ENCODE measurements around the gene EMP2. TPM values are rescaled to one million over a fixed set of nuclear protein-coding genes. Genes with fewer than 3 reads are reported as not detected.

Gene EMP2
- total RNA-seq, 4 donors from 2014 or later = 34.7 to 53.5 (median 39.6) TPM

DNA sequence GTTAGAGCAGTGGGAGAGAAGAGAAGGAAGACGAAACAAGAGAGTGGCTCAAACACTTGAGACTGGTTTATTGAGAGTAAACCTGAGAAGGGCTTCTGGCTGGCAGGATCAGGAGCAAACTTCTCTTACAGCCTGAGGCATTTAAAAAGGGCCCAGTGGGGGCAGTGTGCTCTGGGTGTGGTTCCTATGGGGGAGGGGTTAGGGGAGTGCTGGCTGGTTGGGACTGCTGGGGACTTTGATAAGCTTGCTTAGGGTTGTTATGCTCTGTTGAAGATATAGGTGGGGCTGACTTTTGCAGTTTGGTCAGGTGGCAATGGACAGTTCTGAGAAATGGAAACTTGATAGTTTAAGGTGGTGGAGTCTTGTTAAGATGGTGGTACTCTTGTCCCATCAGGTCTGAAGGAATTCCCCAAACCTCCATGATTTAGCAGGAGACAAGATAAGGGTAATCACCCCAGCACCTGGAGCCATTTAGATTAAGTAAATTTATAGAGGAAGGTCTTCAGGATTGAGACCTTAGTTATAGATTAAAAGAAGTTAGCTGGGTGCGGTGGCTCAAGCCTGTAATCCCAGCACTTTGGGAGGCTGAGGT lies 79.3 kb downstream of the EMP2 start:
- TF ChIP-seq, protein P1, sequence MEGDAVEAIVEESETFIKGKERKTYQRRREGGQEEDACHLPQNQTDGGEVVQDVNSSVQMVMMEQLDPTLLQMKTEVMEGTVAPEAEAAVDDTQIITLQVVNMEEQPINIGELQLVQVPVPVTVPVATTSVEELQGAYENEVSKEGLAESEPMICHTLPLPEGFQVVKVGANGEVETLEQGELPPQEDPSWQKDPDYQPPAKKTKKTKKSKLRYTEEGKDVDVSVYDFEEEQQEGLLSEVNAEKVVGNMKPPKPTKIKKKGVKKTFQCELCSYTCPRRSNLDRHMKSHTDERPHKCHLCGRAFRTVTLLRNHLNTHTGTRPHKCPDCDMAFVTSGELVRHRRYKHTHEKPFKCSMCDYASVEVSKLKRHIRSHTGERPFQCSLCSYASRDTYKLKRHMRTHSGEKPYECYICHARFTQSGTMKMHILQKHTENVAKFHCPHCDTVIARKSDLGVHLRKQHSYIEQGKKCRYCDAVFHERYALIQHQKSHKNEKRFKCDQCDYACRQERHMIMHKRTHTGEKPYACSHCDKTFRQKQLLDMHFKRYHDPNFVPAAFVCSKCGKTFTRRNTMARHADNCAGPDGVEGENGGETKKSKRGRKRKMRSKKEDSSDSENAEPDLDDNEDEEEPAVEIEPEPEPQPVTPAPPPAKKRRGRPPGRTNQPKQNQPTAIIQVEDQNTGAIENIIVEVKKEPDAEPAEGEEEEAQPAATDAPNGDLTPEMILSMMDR (IDR thresholded peaks at IDR 0.05; ENCODE audit: low read depth) = no peak

DNA sequence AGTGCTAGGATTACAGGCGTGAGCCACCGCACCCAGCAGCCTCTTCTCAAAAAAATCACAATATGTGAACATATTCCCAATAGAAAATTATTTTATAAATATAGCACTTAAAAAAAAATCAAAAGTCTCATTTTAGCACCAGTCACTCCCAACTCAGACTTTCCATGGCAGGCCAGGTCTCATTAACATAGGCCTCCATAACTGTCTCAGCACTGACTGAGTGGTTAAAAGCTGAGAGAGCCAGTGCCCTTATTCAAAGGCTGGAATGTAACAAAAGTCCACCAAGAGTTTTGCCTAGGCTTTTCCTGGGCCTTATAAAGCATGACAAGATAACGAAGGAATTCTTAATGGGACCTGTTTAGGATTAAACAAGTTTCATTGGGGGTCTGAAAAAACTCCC lies 79.8 kb downstream of the EMP2 start:
- TF ChIP-seq, protein P1 (IDR thresholded peaks at IDR 0.05; ENCODE audit: low read depth) = no peak

DNA sequence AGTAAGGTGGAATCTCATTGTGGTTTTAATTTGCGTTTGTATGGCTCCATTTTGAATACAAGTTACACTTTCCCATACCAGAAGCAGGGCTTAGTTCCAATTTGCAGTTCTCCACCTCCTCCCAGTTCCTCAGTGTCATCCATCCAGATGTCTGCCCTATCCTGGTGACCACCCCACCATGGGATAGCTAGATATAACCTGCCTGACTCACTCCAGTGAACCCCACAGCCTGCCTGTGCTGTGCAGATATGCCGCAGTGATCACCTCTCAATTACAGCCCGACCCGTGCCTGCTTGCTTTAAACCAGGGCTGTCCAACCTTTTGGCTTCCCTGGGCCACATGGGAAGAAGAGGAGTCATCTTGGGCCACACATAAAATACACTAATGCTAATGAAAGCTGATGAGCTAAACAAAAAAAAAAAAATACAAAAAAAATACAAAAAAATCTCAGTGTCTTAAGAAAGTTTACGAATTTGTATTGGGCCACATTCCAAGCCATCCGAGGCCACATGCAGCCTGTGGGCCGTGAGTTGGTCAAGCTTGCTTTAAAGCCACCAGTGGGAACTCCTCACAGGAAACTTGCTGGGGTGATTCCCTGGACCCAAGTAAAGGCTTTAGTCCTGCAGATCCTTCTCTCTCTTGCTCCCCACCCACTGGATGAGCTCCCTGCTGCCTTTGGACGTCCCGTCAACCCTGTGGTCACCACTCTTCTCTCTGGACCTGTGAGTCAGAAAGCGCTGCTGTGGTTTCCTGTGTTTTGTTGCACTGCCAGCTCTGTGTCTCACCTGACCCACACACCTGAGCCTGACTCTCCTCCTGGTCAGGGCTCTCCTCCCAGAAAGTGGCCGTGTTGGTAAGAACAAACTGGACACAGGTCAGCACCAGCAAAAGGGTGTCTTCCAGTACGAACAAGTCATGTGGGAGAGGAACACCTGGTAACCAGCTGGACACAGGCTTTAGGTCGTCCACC lies 83.0 kb downstream of the EMP2 start:
- TF ChIP-seq, protein P1 (IDR thresholded peaks at IDR 0.05; ENCODE audit: low read depth) = no peak

DNA sequence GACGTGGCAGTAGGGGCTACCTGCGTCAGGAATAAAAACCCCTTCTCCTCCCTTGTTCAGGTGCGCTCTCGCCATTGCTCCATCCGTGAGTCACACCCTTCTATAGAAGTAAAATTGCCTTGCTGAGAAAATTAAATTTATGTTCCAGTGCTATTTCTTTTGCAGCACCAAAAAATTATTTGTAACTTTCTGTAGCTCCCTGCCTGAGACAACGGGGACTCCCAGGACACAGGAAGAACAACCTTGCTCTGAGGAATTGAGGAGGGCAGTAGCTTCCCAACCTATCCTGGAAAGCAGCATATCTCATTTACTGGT lies 85.4 kb downstream of the EMP2 start:
- TF ChIP-seq, protein P1 (IDR thresholded peaks at IDR 0.05; ENCODE audit: low read depth) = no peak

DNA sequence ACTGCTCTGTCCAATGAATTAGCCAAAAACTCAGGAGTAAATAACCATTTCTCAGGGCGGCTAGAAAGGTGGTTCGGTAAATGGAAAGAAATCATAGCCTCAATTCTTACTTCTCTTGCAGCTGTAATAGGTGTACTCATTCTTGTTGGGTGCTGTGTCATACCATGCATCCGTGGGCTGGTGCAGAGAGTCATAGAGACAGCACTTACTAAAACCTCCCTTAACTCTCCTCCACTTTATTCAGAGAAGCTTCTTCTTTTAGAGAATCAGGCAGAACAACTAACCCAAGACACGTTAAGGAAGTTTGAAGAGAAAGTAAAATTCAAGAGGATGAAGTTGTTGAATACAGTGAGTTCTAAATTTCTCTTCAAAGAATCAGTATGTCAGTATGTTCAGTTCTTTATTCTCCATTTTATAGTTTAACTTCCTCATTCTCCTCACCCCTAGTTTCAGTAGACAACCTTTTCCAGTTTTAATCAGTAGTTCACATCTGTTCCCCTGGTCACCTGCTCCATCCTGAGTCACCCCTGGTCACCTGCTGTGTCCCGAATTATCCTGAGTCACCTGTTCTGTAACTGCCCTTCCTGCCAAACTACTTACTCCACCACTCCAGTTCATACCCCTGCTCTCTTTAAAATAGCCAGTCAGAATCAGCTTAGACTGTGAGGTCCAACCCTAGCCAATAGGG lies 85.9 kb downstream of the EMP2 start:
- TF ChIP-seq, protein P1 (IDR thresholded peaks at IDR 0.05; ENCODE audit: low read depth) = no peak

DNA sequence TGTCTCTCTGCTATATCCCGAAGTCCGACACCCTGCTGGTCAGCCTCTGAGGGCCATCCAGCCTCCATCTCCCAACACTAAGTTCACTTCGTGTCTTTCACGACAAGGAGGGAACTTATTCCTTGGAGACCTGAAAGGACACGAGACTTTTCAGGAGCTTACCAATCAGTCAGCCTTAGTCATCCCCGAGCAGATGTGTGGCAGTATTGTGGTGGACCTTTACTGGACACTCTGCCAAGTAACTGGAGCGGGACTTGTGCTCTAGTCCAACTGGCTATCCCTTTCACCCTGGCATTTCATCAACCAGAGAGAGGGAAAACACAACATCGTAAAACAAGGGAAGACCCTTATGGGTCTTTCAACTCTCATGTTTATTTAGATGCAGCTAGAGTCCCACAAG lies 87.1 kb downstream of the EMP2 start:
- TF ChIP-seq, protein P1 (IDR thresholded peaks at IDR 0.05; ENCODE audit: low read depth) = no peak

DNA sequence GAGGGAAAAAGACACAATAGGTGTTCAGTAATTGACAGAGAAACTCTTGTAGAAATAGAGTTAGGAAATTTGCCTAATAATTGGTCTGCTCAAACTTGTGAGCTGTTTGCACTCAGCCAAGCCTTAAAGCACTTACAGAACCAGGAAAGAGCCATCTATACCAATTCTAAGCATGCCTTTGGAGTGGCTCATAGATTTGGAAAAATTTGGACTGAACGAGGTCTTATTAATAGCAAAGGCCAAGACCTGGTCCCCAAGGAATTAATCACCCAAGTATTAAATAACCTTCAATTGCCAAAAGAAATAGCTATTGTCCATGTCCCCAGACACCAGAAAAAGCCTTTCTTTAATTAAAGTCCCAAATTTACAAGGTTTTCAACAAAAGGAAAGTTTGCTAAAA lies 90.3 kb downstream of the EMP2 start:
- TF ChIP-seq, protein P1 (IDR thresholded peaks at IDR 0.05; ENCODE audit: low read depth) = no peak

Measured in subcutaneous adipose tissue (tissue), 4 donors.